Brain microvascular endothelial cell (primary cell): ENCODE results near the gene TWIST2.

Experiments
- DNase-seq: peaks from one replicate; pipeline ENCODE4 v3.0.0-alpha.2; 2020
- H3K27ac ChIP-seq: fragments of 250-450 bp; sonication (Bioruptor Pico); 2 replicates; pipeline ENCODE4 v1.5.1; 2020; ENCODE audit warnings: mild to moderate bottlenecking, moderate library complexity
- H3K27me3 ChIP-seq: fragments of 250-450 bp; sonication (Bioruptor Pico); replicated peaks from 2 replicates; pipeline ENCODE4 v1.5.1; 2020; ENCODE audit warnings: mild to moderate bottlenecking
- H3K36me3 ChIP-seq: fragments of 250-450 bp; sonication (Bioruptor Pico); replicated peaks from 2 replicates; pipeline ENCODE4 v1.5.1; 2020; ENCODE audit warnings: mild to moderate bottlenecking
- H3K4me3 ChIP-seq: 2 replicates; pipeline ENCODE4 v1.5.1; 2011; ENCODE audit warnings: low read depth, mild to moderate bottlenecking, control low read depth, low read length, moderate library complexity
- in situ Hi-C: cut with HindIII; loops from 2 replicates; pipeline ENCODE4 v1.10.0; 2017; ENCODE audit warnings: low sequenced_read_pairs, low pct_ligation_motif_present
- TF ChIP-seq, protein P1 (sequence below): IDR thresholded peaks from 2 replicates; pipeline ENCODE4 v1.5.1; 2011; ENCODE audit warnings: low read depth, mild to moderate bottlenecking, moderate library complexity, low read length, control low read depth, inconsistent platforms; ENCODE audit errors: missing control alignments

The TWIST2 gene

DNA sequence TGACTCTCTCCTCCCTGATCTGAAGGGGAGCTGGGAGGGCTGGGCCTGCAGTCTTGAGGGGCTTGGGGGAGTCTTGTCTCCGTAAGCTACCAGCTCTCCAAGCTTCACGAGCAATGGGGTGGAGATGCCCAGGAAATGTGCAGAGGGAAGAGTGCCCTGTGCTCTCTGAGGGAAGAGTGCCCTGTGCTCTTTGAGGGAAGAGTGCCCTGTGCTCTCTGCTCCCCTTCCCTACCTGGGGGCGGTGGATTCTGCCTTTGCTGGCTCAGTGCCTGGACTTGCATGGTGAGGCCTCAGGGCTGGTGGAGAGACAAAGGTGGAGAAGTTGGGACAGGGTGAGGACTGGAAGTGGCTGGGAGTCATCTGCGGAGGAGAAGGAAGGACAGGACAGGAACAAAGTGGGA lies 72.7 kb downstream of the TWIST2 start:
- TF ChIP-seq, protein P1, sequence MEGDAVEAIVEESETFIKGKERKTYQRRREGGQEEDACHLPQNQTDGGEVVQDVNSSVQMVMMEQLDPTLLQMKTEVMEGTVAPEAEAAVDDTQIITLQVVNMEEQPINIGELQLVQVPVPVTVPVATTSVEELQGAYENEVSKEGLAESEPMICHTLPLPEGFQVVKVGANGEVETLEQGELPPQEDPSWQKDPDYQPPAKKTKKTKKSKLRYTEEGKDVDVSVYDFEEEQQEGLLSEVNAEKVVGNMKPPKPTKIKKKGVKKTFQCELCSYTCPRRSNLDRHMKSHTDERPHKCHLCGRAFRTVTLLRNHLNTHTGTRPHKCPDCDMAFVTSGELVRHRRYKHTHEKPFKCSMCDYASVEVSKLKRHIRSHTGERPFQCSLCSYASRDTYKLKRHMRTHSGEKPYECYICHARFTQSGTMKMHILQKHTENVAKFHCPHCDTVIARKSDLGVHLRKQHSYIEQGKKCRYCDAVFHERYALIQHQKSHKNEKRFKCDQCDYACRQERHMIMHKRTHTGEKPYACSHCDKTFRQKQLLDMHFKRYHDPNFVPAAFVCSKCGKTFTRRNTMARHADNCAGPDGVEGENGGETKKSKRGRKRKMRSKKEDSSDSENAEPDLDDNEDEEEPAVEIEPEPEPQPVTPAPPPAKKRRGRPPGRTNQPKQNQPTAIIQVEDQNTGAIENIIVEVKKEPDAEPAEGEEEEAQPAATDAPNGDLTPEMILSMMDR, result no peak

DNA sequence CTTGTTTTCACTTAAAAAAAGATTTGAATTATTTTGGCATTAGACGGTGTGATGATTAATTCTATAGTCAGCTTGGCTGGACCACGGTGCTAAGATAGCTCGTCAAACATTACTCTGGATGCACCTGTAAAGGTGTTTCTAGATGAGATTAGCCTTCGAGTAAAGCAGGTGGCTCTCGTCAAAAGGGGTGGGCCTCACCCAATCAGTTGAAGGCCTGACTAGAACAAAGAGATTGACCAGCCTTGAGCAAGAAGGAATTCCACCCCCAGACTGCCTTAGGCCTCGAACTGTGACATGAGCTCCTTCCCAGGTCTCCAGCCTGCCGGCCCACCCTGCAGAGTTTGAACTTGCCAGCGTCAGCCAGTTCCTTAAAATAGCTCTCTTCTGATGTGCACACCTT lies 73.4 kb downstream of the TWIST2 start:
- Histone ChIP-seq H3K36me3 (no peaks in the 10 kb centered on the region), H3K4me3 (no peak overlapping the region), H3K27me3 (no peaks in the 10 kb centered on the region), H3K27ac (no peak overlapping the region)
- in situ Hi-C loops, result no loop called here
- TF ChIP-seq, protein P1, result no peak
- no peak for DNase-seq

More for the DNA sequence above, 72.7 kb downstream of the TWIST2 start:
- Histone ChIP-seq H3K36me3 (no peaks in the 10 kb centered on the region), H3K27me3 (no peaks in the 10 kb centered on the region), H3K27ac (no peak overlapping the region), H3K4me3 (no peak overlapping the region)
- in situ Hi-C loops, result no loop called here
- no peak for DNase-seq

DNA sequence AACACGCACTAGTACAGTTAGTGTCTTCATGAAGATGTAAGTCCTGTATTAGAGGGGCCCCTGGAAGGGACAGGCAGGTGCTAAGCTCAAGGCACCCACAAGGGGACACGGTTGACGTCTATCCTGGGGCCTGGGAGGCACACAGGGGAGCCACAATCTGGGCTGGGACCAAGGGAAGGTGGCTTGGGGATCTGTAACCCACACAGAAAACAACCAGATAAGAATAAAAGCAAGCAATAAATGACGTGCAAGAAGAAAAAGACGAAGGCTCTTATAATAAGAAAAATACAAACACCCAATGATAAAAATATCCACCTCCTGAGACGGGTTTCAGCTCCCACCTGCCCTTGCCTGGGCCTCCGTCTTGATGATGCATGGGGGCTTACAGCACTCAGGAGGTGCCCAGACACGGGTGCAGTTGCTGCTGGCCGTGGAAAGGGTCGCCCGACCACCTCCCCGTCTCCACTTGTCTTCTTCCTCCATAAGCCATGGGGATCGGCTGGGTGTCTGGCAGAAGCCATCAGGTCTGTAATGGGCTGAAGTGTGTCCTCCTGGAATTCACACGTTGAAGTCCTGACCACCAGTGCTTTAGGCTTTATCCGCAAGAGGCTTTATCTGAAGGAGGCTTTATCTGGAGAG lies 73.9 kb downstream of the TWIST2 start:
- in situ Hi-C loops, result no loop called here
- H3K27me3 ChIP-seq, result no peaks in the 10 kb centered on the region
- TF ChIP-seq, protein P1, result no peak
- H3K27ac ChIP-seq, result no peak overlapping the region
- H3K4me3 ChIP-seq, result no peak overlapping the region
- H3K36me3 ChIP-seq, result no peaks in the 10 kb centered on the region
- no peak for DNase-seq

DNA sequence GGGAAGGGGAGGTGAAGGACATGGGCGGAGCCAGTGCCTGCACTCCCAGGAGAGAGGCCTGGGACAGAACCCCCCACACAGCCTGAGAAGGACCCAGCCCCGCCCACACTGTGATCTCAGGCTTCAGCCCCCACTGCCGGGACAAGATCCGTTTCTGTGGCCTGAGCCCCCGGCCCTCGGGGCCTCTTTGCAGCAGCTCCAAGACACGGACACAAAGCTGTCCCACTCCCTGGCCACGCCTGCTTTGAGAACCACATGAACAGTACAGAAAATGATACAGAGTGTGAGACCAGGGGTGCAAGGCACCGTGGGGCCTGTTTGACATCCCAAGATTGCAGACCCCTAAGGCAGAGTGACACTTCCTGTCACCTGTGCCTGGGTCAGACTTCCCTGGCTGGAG lies 74.5 kb downstream of the TWIST2 start:
- H3K27ac ChIP-seq, result no peak overlapping the region
- no peak for DNase-seq
- TF ChIP-seq, protein P1, result no peak
- H3K27me3 ChIP-seq, result no peaks in the 10 kb centered on the region
- in situ Hi-C loops, result no loop called here
- no peak overlapping the region for H3K4me3 ChIP-seq
- no peaks in the 10 kb centered on the region for H3K36me3 ChIP-seq

DNA sequence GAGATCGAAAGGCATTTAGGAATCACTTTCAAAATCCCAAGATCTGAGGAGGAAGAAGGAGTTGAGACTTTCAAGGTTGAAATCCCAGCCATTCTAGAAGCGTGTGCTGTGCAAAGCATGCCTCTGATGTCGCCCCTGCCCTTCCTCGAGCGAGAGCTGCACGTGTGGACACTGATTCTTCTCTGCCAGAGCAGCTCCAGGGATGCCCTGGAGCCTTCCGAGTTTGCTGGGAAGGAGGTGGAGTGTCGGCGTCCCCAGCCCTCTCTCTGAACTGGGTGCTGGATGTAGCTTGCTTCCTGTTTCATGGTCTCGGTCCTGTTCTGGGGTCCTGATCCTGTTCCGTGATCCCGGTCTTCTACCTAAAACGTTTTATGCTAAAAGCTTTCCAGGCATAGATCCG lies 76.1 kb downstream of the TWIST2 start:
- no peak for DNase-seq
- Histone ChIP-seq H3K4me3 (no peak overlapping the region), H3K36me3 (no peaks in the 10 kb centered on the region), H3K27ac (no peak overlapping the region), H3K27me3 (no peaks in the 10 kb centered on the region)
- TF ChIP-seq, protein P1, result no peak
- in situ Hi-C loops, result no loop called here

DNA sequence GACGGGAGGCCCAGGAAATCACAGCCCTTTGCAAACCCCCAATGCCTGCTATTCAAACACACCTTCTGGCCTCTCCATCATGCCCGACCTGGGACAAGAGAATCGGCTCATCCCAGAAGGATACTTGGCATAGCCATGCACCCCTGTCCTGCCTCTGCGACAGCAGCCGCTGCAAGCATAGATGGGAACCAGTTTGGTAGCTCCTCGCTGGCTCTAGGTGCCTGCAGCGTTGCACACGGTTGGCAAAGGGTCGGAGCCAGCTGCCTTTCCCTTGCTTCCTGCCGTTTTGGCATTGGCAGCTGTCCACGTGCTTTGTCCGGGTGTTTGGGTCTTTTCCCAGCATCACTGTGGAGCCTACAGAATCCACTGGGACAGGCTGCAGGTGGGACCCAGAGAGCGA lies 76.9 kb downstream of the TWIST2 start:
- Histone ChIP-seq H3K4me3 (no peak overlapping the region), H3K36me3 (no peaks in the 10 kb centered on the region), H3K27me3 (no peaks in the 10 kb centered on the region), H3K27ac (no peak overlapping the region)
- TF ChIP-seq, protein P1, result no peak
- in situ Hi-C loops, result no loop called here
- DNase-seq, result no peak
